HepG2 (cell line): ENCODE measurements around the gene TMEM79. TPM values are rescaled to one million over a fixed set of nuclear protein-coding genes. Genes with fewer than 3 reads are reported as not detected.

Experiments
- ARNTL ChIP-seq: sonication (generic); formaldehyde crosslinking; IDR thresholded peaks from 2 replicates; pipeline ENCODE4 v1.4.0; 2020; ENCODE audit warnings: mild to moderate bottlenecking, missing genetic modification reagents
- CENPX ChIP-seq: sonication (generic); formaldehyde crosslinking; IDR thresholded peaks from 2 replicates; pipeline ENCODE4 v1.9.0; 2021; ENCODE audit warnings: mild to moderate bottlenecking, missing genetic modification reagents, moderate library complexity
- FOXP1 ChIP-seq, 2 experiments: fragments of 450-650 bp in 1 of 2; IDR thresholded peaks; 2 replicates each; pipeline ENCODE4 v1.6.1; 2017 to 2018; ENCODE audit warnings: antibody characterized with exemption in 1 of 2
- HOXA7 ChIP-seq: sonication (generic); formaldehyde crosslinking; IDR thresholded peaks from 2 replicates; pipeline ENCODE4 v1.8.1; 2022; ENCODE audit warnings: mild to moderate bottlenecking, missing genetic modification reagents, moderate library complexity
- MED1 ChIP-seq: sonication (generic); formaldehyde crosslinking; IDR thresholded peaks from 2 replicates; pipeline ENCODE4 v1.4.0; 2020; ENCODE audit warnings: missing genetic modification reagents
- MXI1 ChIP-seq: IDR thresholded peaks from 3 replicates; pipeline ENCODE4 v1.6.1; 2012; ENCODE audit warnings: low read depth, low read length, inconsistent platforms, borderline replicate concordance
- NR3C1 ChIP-seq: sonication (generic); formaldehyde crosslinking; IDR thresholded peaks from 2 replicates; pipeline ENCODE4 v1.4.0; 2020; ENCODE audit warnings: missing genetic modification reagents
- SAP130 ChIP-seq: IDR thresholded peaks from 2 replicates; pipeline ENCODE4 v1.6.1; 2016; ENCODE audit warnings: low read depth
- TAF15 ChIP-seq: fragments of 200-400 bp; formaldehyde crosslinking; IDR thresholded peaks from one replicate; pipeline ENCODE4 v1.6.1; 2018; ENCODE audit warnings: mild to moderate bottlenecking, low read depth, low read length; ENCODE audit not compliant: poor library complexity, severe bottlenecking
- TCF7 ChIP-seq: sonication (generic); IDR thresholded peaks from 2 replicates; pipeline ENCODE4 v1.6.1; 2016; ENCODE audit warnings: antibody characterized with exemption, low read depth
- THYN1 ChIP-seq: sonication (generic); formaldehyde crosslinking; IDR thresholded peaks from 2 replicates; pipeline ENCODE4 v1.8.1; 2023; ENCODE audit warnings: low read depth, mild to moderate bottlenecking, moderate library complexity, missing genetic modification reagents, borderline replicate concordance
- ZFP41 ChIP-seq: sonication (generic); formaldehyde crosslinking; IDR thresholded peaks from 2 replicates; pipeline ENCODE4 v1.4.0; 2020; ENCODE audit warnings: mild to moderate bottlenecking, missing genetic modification reagents, borderline replicate concordance
- ZMYM4 ChIP-seq: sonication (generic); formaldehyde crosslinking; IDR thresholded peaks from 2 replicates; pipeline ENCODE4 v1.8.1; 2023; ENCODE audit warnings: mild to moderate bottlenecking, missing genetic modification reagents
- ZNF180 ChIP-seq: sonication (generic); formaldehyde crosslinking; IDR thresholded peaks from 2 replicates; pipeline ENCODE4 v1.4.0; 2020; ENCODE audit warnings: low read depth, missing genetic modification reagents, borderline replicate concordance
- ZNF253 ChIP-seq: sonication (generic); formaldehyde crosslinking; IDR thresholded peaks from 2 replicates; pipeline ENCODE4 v1.8.0; 2022; ENCODE audit warnings: mild to moderate bottlenecking, missing genetic modification reagents, borderline replicate concordance
- ZNF644 ChIP-seq: IDR thresholded peaks from 2 replicates; pipeline ENCODE4 v1.6.1; 2016; ENCODE audit warnings: low read depth
- ZNF781 ChIP-seq: sonication (generic); formaldehyde crosslinking; IDR thresholded peaks from 2 replicates; pipeline ENCODE4 v1.5.1; 2020; ENCODE audit warnings: borderline replicate concordance, mild to moderate bottlenecking, missing genetic modification reagents; ENCODE audit errors: not compliant biosample characterization
- ZNF839 ChIP-seq: sonication (generic); formaldehyde crosslinking; IDR thresholded peaks from 2 replicates; pipeline ENCODE4 v1.4.0; 2020; ENCODE audit warnings: missing genetic modification reagents, mild to moderate bottlenecking, borderline replicate concordance
- polyA plus RNA-seq, 8 experiments: library from polyadenylated mRNA; depleted of rRNA in 3 of 8; stranded (reverse) in 7 of 8; unstranded in 1 of 8; fragments of >200 nt; fragmentation: Illumina TruSeq in 4 of 8; extraction: Trizol in 4 of 8; gene quantifications; 2 replicates each; pipeline versions ENCODE4 v1.2.1 to v1.2.3, GENCODE V29; 2011 to 2016; ENCODE audit warnings: low read depth in 4 of 8, missing spikeins in 1 of 8, mixed read lengths in 1 of 8; ENCODE audit not compliant: insufficient read depth in 1 of 8
- total RNA-seq, 5 experiments: library from RNA; depleted of rRNA; stranded (reverse); fragments of >200 nt; fragmentation: Illumina TruSeq; extraction: Trizol; gene quantifications; 2 replicates each; pipeline ENCODE4 v1.2.3, GENCODE V29; 2016; ENCODE audit warnings: low read depth in 1 of 5
- TF ChIP-seq, protein P1 (sequence below): sonication (generic); formaldehyde crosslinking; IDR thresholded peaks from 2 replicates; pipeline ENCODE4 v1.5.0; 2020; ENCODE audit warnings: mild to moderate bottlenecking, missing genetic modification reagents, moderate library complexity
- TF ChIP-seq, protein P2 (sequence below): sonication (generic); formaldehyde crosslinking; IDR thresholded peaks from 2 replicates; pipeline ENCODE4 v1.4.0; 2020; ENCODE audit warnings: mild to moderate bottlenecking, missing genetic modification reagents
- TF ChIP-seq, protein P3 (sequence below): IDR thresholded peaks from 2 replicates; pipeline ENCODE4 v1.6.1; 2012; ENCODE audit warnings: low read length, improper control_type of control experiment
- TF ChIP-seq, protein P4 (sequence below): IDR thresholded peaks from 2 replicates; pipeline ENCODE4 v1.6.1; 2012; ENCODE audit warnings: low read depth, low read length, improper control_type of control experiment

The TMEM79 gene
- total and polyA plus RNA-seq, 2 of the 13 experiments (the other 11 are each of a cell fraction or from before 2014, with no cell fraction given) = 1.2 to 1.9 TPM

DNA sequence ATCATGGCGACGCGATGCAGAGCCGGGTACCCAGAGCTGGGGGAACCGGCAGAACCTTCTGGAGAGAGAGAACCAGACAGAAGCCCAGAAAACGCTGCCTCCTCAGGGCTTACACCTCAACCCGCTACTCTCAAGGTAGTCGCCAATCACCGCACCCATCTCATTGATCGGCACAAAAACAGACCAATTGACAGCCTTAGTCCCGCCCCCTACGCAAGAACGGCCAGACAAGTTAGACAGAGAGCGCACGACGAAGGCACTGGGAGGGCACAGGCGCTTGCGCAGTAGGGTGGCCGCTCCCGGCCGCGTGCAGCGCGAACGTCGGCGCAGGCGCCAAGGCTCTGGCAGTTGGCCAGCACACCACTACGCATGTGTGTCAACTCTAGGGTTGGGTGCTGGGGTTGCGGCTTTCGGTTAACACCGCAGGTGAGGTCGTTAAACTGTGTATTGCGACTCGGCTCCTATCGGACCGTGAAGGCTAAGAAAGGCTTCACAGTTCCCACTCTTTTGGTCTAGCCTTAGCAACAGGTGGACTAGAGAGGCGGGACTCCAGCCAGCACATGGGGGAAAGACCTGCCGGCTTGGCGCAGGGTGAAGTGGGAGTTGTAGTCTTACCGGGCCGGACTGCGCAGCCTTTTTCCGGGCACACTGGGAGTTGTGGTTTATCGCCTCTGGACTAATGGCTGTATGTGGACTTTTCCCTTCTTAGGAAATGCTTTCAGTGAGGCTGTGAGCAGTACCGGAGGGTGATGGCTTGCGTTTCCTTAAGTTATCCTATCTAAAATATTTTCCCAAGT lies 54.3 kb downstream of the TMEM79 start, which contains the start of the genes CCT3 and TSACC (continued):
- no peak for TF ChIP-seq HOXA7 (CRISPR knock-in tag)
- TF ChIP-seq NR3C1 (CRISPR knock-in tag) = no peak
- no peak for TF ChIP-seq THYN1
- TF ChIP-seq ZFP41 (CRISPR knock-in tag) = no peak
- TF ChIP-seq TCF7 = no peak
- TF ChIP-seq TAF15 = no peak
- TF ChIP-seq ZNF253 (CRISPR knock-in tag) = no peak
- no peak for TF ChIP-seq CENPX
- TF ChIP-seq ZMYM4 (CRISPR knock-in tag) = no peak
- 0 out of 2 replicates have a peak, but pooled peaks have one; percentile 39 for TF ChIP-seq ARNTL (CRISPR knock-in tag)
- TF ChIP-seq, protein P1, sequence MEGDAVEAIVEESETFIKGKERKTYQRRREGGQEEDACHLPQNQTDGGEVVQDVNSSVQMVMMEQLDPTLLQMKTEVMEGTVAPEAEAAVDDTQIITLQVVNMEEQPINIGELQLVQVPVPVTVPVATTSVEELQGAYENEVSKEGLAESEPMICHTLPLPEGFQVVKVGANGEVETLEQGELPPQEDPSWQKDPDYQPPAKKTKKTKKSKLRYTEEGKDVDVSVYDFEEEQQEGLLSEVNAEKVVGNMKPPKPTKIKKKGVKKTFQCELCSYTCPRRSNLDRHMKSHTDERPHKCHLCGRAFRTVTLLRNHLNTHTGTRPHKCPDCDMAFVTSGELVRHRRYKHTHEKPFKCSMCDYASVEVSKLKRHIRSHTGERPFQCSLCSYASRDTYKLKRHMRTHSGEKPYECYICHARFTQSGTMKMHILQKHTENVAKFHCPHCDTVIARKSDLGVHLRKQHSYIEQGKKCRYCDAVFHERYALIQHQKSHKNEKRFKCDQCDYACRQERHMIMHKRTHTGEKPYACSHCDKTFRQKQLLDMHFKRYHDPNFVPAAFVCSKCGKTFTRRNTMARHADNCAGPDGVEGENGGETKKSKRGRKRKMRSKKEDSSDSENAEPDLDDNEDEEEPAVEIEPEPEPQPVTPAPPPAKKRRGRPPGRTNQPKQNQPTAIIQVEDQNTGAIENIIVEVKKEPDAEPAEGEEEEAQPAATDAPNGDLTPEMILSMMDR (CRISPR knock-in tag) = no peak
- TF ChIP-seq ZNF180 (CRISPR knock-in tag) = no peak
- peak; percentile 89; the same call in 2 of the 3 replicates for TF ChIP-seq MXI1
- TF ChIP-seq, protein P2, sequence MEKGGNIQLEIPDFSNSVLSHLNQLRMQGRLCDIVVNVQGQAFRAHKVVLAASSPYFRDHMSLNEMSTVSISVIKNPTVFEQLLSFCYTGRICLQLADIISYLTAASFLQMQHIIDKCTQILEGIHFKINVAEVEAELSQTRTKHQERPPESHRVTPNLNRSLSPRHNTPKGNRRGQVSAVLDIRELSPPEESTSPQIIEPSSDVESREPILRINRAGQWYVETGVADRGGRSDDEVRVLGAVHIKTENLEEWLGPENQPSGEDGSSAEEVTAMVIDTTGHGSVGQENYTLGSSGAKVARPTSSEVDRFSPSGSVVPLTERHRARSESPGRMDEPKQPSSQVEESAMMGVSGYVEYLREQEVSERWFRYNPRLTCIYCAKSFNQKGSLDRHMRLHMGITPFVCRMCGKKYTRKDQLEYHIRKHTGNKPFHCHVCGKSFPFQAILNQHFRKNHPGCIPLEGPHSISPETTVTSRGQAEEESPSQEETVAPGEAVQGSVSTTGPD (CRISPR knock-in tag) = no peak
- TF ChIP-seq MED1 (CRISPR knock-in tag) = no peak
- TF ChIP-seq ZNF839 = no peak
- peak; percentile 59 for TF ChIP-seq ZNF781 (CRISPR knock-in tag)
- no peak for TF ChIP-seq FOXP1 (IDR thresholded peaks at IDR 0.05)
- no peak for TF ChIP-seq FOXP1 (CRISPR knock-in tag; IDR thresholded peaks at IDR 0.05)
- TF ChIP-seq SAP130 (CRISPR knock-in tag) = peak; percentile 83
- TF ChIP-seq, protein P3, sequence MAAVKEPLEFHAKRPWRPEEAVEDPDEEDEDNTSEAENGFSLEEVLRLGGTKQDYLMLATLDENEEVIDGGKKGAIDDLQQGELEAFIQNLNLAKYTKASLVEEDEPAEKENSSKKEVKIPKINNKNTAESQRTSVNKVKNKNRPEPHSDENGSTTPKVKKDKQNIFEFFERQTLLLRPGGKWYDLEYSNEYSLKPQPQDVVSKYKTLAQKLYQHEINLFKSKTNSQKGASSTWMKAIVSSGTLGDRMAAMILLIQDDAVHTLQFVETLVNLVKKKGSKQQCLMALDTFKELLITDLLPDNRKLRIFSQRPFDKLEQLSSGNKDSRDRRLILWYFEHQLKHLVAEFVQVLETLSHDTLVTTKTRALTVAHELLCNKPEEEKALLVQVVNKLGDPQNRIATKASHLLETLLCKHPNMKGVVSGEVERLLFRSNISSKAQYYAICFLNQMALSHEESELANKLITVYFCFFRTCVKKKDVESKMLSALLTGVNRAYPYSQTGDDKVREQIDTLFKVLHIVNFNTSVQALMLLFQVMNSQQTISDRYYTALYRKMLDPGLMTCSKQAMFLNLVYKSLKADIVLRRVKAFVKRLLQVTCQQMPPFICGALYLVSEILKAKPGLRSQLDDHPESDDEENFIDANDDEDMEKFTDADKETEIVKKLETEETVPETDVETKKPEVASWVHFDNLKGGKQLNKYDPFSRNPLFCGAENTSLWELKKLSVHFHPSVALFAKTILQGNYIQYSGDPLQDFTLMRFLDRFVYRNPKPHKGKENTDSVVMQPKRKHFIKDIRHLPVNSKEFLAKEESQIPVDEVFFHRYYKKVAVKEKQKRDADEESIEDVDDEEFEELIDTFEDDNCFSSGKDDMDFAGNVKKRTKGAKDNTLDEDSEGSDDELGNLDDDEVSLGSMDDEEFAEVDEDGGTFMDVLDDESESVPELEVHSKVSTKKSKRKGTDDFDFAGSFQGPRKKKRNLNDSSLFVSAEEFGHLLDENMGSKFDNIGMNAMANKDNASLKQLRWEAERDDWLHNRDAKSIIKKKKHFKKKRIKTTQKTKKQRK = no peak
- TF ChIP-seq ZNF644 = no peak
- TF ChIP-seq, protein P4, sequence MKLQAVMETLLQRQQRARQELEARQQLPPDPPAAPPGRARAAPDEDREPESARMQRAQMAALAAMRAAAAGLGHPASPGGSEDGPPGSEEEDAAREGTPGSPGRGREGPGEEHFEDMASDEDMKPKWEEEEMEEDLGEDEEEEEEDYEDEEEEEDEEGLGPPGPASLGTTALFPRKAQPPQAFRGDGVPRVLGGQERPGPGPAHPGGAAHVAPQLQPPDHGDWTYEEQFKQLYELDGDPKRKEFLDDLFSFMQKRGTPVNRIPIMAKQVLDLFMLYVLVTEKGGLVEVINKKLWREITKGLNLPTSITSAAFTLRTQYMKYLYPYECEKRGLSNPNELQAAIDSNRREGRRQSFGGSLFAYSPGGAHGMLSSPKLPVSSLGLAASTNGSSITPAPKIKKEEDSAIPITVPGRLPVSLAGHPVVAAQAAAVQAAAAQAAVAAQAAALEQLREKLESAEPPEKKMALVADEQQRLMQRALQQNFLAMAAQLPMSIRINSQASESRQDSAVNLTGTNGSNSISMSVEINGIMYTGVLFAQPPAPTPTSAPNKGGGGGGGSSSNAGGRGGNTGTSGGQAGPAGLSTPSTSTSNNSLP = no peak
